ENCODE measurements around the gene DOCK6. TPM values are rescaled to one million over a fixed set of nuclear protein-coding genes. Genes with fewer than 3 reads are reported as not detected.

The DOCK6 gene
- total and polyA plus RNA-seq, 2 of the 13 experiments (the other 11 are each of a cell fraction or from before 2014, with no cell fraction given), result 5.4 to 38.1 TPM

- TF ChIP-seq, protein P1, sequence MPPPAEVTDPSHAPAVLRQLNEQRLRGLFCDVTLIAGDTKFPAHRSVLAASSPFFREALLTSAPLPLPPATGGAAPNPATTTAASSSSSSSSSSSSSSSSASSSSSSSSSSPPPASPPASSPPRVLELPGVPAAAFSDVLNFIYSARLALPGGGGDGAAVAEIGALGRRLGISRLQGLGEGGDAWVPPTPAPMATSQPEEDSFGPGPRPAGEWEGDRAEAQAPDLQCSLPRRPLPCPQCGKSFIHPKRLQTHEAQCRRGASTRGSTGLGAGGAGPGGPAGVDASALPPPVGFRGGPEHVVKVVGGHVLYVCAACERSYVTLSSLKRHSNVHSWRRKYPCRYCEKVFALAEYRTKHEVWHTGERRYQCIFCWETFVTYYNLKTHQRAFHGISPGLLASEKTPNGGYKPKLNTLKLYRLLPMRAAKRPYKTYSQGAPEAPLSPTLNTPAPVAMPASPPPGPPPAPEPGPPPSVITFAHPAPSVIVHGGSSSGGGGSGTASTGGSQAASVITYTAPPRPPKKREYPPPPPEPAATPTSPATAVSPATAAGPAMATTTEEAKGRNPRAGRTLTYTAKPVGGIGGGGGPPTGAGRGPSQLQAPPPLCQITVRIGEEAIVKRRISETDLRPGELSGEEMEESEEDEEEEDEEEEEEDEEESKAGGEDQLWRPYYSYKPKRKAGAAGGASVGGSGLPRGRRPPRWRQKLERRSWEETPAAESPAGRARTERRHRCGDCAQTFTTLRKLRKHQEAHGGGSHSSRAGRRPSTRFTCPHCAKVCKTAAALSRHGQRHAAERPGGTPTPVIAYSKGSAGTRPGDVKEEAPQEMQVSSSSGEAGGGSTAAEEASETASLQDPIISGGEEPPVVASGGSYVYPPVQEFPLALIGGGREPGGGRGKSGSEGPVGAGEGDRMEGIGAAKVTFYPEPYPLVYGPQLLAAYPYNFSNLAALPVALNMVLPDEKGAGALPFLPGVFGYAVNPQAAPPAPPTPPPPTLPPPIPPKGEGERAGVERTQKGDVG (CRISPR knock-in tag; IDR thresholded peaks at IDR 0.05; ENCODE audit: borderline replicate concordance), result no peak
- TF ChIP-seq TARDBP (CRISPR knock-in tag; IDR thresholded peaks at IDR 0.05), result peak; percentile 47; the same call in 1 of the 2 replicates
- TF ChIP-seq SIX1 (CRISPR knock-in tag; IDR thresholded peaks at IDR 0.05; ENCODE audit: borderline replicate concordance), result no peak
- peak; percentile 46; the same call in 1 of the 2 replicates for TF ChIP-seq SMC3 (IDR thresholded peaks at IDR 0.05; ENCODE audit: low read length)
- TF ChIP-seq GZF1 (CRISPR knock-in tag; IDR thresholded peaks at IDR 0.05), result no peak
- TF ChIP-seq PAX8 (CRISPR knock-in tag; IDR thresholded peaks at IDR 0.05; ENCODE audit: borderline replicate concordance), result no peak
- TF ChIP-seq PPARG (CRISPR knock-in tag; conservative IDR thresholded peaks at IDR 0.05), result 0 out of 2 replicates have a peak, but pooled peaks have one; percentile 33
- TF ChIP-seq, protein P2, sequence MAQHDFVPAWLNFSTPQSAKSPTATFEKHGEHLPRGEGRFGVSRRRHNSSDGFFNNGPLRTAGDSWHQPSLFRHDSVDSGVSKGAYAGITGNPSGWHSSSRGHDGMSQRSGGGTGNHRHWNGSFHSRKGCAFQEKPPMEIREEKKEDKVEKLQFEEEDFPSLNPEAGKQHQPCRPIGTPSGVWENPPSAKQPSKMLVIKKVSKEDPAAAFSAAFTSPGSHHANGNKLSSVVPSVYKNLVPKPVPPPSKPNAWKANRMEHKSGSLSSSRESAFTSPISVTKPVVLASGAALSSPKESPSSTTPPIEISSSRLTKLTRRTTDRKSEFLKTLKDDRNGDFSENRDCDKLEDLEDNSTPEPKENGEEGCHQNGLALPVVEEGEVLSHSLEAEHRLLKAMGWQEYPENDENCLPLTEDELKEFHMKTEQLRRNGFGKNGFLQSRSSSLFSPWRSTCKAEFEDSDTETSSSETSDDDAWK (CRISPR knock-in tag; IDR thresholded peaks at IDR 0.05), result no peak
- TF ChIP-seq PHF5A (CRISPR knock-in tag; IDR thresholded peaks at IDR 0.05; ENCODE audit: low read depth, unreplicated experiment), result peak; percentile 57
- no peak for TF ChIP-seq MEIS1 (CRISPR knock-in tag; IDR thresholded peaks at IDR 0.05; ENCODE audit: borderline replicate concordance)
- no peak for TF ChIP-seq ZSCAN12 (CRISPR knock-in tag; IDR thresholded peaks at IDR 0.05)
- TF ChIP-seq CHCHD3 (CRISPR knock-in tag; IDR thresholded peaks at IDR 0.05), result no peak
- TF ChIP-seq SPEN (CRISPR knock-in tag; IDR thresholded peaks at IDR 0.05; ENCODE audit: low read depth), result no peak
- TF ChIP-seq SAP130 (CRISPR knock-in tag; IDR thresholded peaks at IDR 0.05; ENCODE audit: low read depth), result peak; percentile 78
- TF ChIP-seq NR2F6 (IDR thresholded peaks at IDR 0.05), result no peak
- peak; percentile 33; the same call in 1 of the 2 replicates for TF ChIP-seq NR2F6 (CRISPR knock-in tag; IDR thresholded peaks at IDR 0.05)
- TF ChIP-seq SIX4 (CRISPR knock-in tag; IDR thresholded peaks at IDR 0.05), result no peak
- TF ChIP-seq, protein P3, sequence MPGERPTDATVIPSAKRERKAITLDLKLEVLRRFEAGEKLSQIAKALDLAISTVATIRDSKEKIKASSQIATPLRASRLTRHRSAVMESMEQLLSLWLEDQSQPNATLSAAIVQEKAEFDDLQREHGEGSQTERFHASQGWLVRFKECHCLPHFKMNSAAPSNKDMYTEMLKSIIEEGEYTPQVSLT (CRISPR knock-in tag; IDR thresholded peaks at IDR 0.05; ENCODE audit: borderline replicate concordance, low read depth), result no peak
- no peak for TF ChIP-seq ZNF598 (CRISPR knock-in tag; IDR thresholded peaks at IDR 0.05; ENCODE audit: borderline replicate concordance)
- no peak for TF ChIP-seq DMAP1 (CRISPR knock-in tag; IDR thresholded peaks at IDR 0.05)
- no peak for TF ChIP-seq ZNF772 (CRISPR knock-in tag; IDR thresholded peaks at IDR 0.05)
- no peak for TF ChIP-seq ZNF441 (CRISPR knock-in tag; IDR thresholded peaks at IDR 0.05; ENCODE audit: borderline replicate concordance)
- TF ChIP-seq TFAP4 (IDR thresholded peaks at IDR 0.05; ENCODE audit: borderline replicate concordance, low read depth), result peak; percentile 16; the same call in 1 of the 2 replicates
- no peak for TF ChIP-seq RFX5 (IDR thresholded peaks at IDR 0.05; ENCODE audit: low read depth, low read length)
- TF ChIP-seq KLF15 (CRISPR knock-in tag; IDR thresholded peaks at IDR 0.05; ENCODE audit: borderline replicate concordance), result 0 out of 2 replicates have a peak, but pooled peaks have one; percentile 19
- no peak for TF ChIP-seq BRD4 (CRISPR knock-in tag; IDR thresholded peaks at IDR 0.05)
Measured at GRCh38 chr19:11293433-11294389, 31.4 kb upstream of the DOCK6 start (continued).

Measured in HepG2 (cell line).